Measurements from ENCODE around the gene SCO1.

Gene SCO1

DNA sequence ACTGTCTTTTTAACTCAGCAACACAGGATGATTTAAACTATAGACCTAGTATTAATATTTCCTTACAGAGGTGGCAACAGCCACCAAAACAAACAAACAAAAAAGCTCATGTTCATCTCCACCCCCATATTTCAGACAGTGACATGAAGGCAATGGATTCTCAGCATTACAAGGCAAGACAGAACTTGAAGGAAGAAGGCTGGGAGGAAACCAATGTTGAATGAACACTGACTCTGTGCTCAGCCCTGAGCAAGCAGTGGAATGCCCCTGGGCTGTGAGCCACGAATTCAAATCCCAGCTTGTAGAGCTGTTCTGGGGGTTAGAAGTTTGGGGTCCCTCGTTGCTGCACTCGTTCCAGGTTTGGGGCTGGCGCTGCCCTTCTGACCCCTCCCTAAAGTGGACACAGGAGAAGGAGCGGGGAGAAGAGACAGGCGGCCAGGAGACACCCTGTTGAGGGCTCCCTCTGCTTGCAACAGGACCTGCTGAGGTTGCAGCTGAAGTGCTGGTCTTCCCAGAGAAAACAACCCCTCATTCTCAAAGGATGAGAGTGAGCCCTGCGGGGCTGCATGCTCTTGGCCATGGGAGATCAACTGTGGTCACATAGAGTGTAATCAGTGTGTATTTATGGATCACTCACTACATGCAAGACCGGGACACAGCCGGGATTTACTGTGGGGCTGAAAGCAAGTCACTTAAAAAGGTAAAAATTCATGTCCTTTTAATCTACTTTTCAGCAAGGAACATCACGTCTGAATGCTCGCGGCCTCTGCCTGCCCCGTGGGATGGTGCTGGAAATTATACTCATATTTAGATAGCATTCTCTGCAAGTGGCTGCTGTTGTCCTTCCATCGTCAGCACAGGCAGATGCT is 74.5 kb downstream of the SCO1 start:
- in situ Hi-C loops (cut with MboI; ENCODE audit: low sequenced_read_pairs), result loop anchor here (25.0 kb wide), 2 partner anchors 311 to 711 kb away; partner anchors contain the start of gene RCVRN
